NCI-H1105 (cell line): ENCODE data around the gene ST6GALNAC2.
"Not testable (repeated sequence)": the region's sequence is repeated elsewhere in the genome, so short reads cannot be mapped to it uniquely, and the experiment has no call there.

Experiments used
- DNase-seq: peaks from one replicate; lab custom pipeline; 2025; lab: John Stamatoyannopoulos, UW

ST6GALNAC2 gene

DNA sequence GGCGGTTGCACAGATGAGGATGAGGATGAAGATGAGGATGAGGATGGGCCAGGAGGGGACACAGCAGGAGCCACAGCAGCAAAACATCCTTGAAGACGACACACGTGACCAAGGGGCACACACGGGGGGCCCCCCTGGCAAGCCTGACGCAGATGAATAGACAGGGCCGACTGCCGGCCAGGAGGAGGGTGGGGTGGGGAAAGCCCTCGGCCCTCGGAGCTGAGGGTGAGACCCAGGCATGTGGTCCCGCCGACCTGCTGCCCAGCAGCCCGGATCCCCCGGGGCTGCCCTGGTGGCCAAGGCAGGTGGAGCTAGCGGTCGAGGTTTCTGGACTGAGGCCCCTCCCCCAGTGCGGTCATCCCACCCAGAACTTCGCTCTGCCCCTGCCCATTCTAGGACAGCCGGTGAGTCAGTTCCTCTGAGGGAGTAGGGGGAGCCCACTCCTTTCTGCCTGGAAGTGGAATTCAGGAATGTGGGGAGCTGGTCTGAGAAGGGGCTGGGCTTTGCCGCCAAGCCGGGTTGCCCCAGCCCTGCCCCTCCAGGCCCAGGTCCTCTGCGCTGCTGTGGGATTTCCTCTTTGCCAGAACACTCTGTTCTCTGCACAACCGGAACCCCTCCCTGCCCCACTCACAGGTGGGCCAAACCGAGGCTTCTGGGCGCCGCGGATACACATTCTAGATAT, 58.1 kb downstream of the ST6GALNAC2 start:
- no peak for DNase-seq

- DNase-seq: not testable (repeated sequence)
Measured at GRCh38 chr17:76527016-76527415, 58.6 kb downstream of the ST6GALNAC2 start.

- DNase-seq: not testable (repeated sequence)
Measured at GRCh38 chr17:76525513-76525833, 60.2 kb downstream of the ST6GALNAC2 start.

DNA sequence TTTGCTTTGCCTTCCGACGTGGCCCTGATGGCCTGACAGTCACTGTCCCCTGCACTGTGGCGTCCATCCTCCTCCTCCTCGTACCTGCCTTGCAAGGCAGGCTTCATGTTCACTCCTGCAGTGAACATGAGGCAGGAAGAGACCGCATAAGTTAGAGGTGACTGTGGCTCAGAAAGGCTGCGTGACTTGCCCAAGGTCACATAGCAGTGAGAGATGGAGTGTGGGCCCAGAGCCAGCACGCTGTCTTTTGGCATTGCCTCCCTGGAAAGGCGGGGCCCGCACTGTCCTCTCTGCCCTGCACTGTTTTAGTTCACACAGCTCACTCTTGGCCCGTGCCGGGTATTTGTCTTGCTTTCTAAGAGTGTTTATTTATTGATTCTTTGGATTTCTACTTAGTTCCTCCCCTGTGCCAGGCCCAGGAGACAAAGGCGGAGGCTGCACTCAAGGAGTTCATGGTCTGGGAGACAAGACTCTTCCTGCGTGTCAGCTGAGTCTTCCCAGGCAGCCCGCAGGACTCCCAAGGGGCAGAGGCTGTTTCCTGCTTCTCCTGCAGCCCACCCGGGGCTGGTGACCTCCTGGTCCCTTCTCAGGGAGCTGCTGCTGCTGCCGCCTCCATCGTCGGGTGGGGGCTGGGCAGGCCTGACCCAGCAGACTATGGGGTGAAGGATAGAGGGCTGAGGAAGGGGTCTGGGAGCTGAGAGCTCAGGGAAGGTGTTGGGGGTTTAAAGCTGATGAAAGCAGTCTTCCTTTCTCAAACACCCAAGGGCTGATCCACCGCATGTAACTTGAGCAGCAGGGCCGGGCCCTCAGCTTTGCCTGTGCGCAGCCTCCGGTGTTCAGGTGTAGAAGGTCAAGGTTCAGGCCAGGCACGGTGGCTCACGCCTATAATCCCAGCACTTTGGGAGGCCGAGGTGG, 60.8 kb downstream of the ST6GALNAC2 start:
- no peak for DNase-seq

DNA sequence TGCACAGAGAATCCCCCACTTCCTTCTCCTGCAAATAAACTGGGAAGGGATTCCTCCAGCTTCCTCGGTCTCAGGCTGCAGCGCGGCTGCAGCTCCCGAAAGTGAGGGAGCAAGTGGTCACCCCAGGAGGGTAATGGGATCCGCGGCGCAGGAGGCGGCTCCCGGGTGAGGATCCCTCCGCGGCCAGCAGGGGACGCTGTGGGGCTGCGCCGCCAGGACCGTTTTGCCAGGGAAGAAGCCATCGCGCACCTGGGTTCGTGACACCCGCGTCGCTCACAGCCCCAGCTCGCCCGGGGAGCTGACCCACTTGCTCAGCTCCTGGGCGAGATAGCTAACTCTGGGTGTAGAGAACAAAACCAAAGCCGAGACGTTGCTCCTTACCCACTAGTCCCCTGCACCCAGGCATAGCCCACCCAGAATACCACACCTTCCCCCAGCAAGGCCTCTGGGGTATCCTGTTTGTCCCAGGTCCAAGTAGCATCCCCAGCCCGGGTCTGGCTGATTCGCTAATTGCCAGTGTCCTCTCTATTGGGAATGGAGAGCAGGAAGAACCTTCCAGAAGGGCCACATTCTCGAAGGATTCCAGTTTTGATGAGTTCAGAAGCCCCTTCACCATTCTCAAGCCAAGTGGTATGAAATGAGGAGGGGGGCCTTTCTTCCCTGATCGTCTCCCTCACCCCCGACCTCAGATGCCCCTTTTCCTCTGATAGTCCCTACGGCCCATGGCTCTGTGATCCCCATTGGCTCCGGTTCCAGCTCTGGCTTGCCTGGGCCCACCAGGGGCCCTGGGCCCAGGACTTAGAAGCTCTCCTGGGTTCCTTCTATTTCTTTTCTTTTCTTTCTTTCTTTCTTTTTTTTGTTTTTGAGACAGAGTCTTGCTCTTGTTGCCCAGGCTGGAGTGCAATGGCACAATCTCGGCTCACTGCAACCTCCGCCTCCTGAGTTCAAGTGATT, 62.3 kb downstream of the ST6GALNAC2 start:
- peak; percentile 58 for DNase-seq

DNA sequence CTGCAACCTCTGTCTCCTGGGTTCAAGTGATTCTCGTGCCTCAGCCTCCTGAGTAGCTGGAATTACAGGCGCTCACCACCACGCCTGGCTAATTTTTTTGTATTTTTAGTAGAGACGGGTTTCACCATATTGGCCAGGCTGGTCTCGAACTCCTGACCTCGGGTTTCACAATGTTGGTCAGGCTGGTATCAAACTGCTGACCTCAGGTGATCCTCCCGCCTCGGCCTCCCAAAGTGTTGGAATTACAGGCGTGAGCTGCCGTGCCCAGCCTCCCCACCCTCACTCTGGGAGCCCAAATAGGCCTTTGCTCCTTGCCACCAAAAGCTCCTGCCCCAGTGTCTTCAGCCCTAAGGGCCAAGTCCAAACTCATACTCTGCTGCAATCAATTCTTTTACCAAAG, 64.0 kb downstream of the ST6GALNAC2 start:
- not testable (repeated sequence) for DNase-seq

GRCh38 chr17:76521262-76521661, 64.4 kb downstream of the ST6GALNAC2 start:
- no peak for DNase-seq

DNA sequence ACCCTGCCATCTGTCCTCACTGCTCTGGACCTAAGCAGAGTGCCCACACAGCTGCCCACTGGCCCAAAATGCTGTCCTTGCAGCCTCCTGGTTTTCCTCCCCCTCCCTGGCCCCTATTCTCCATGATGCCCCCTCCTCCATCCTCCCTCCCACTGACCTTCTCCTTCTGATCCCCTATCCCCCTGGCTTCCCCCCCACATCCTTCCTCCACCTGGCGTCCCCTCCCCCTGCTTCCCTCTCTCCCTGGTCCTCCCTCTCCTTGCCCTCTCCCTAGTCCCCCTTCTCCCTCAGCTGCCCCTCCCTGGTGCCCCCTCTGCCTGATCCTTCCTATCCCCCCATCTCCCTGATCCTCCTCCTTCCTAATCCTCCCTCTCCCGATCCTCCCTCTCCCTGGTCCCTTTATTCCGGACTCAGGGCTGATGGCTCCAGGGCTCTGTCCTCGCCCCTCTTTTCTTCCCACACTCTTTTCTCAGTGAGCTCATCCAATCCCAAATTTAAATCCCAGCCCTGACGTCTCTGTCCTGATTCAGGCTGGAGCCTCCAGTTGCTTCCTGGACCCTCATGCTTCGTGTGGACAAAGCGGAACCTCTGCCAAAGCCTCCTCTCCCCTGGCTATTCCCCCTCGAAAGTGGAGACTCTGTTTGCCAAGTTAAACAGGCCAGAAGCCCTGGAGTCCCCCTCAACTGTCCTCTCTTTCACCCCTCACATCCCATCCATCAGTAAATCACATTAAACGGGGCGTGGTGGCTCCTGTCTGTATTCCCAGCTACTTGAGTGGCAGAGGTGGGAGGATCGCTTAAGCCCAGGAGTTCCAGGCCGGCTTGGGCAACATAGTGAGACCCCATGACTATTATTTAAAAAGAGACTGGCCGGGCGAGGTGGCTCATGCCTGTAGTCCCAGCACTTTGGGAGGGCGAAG, 66.4 kb downstream of the ST6GALNAC2 start:
- DNase-seq: no peak

- DNase-seq: no peak
Measured at GRCh38 chr17:76517638-76518038, 68.0 kb downstream of the ST6GALNAC2 start.
